Activated CD4-positive, alpha-beta T cell treated with anti-CD3 and anti-CD28 coated beads, Interleukin-2, Interleukin-4, amounts not matched to agents 100 ng/mL and 50 ng/mL, durations not matched to agents 16 hours and 8 hours (primary cell): Measurements from ENCODE around the gene ERI3.

Source experiments
- DNase-seq: peaks from one replicate; pipeline ENCODE4 v3.0.0-alpha.2; 2020; ENCODE audit warnings: low spot score

Gene ERI3

GRCh38 chr1:44283524-44284173 is 71.4 kb downstream of the ERI3 start:
- DNase-seq = no peak

DNA sequence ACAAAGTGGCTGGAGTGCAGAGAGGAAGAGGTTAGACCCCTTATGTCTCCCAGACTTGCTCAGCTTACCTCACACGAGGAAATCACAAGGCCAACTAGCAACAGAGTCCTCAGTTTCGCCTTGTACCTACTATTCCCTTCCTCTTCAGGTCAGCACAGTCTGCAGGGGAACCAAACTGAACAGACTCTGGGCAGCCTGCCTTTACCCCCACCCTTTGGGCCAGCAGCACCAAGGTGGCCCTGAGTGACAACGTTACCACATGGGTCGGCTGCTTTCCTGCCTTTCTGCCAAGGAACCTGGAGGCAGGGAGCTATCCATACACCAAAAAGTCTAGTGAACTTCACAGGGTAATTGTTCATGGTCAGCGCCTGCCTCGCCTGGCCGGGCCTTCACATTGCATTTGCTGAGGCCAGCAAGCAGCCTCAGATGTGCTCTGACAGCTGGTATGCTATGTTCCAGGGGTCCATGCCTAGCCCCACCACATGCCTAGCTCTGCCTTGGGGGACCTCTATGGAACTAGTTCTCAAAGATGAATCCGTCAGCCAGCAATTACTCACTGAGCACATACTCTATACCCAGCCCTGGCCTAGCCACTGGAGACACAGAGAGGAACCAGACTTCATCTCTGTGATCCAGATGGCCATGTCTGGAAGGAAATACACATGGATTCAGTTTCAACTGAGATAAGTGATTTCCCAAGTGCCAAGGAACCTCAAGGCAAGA is 72.2 kb downstream of the ERI3 start:
- DNase-seq = no peak

DNA sequence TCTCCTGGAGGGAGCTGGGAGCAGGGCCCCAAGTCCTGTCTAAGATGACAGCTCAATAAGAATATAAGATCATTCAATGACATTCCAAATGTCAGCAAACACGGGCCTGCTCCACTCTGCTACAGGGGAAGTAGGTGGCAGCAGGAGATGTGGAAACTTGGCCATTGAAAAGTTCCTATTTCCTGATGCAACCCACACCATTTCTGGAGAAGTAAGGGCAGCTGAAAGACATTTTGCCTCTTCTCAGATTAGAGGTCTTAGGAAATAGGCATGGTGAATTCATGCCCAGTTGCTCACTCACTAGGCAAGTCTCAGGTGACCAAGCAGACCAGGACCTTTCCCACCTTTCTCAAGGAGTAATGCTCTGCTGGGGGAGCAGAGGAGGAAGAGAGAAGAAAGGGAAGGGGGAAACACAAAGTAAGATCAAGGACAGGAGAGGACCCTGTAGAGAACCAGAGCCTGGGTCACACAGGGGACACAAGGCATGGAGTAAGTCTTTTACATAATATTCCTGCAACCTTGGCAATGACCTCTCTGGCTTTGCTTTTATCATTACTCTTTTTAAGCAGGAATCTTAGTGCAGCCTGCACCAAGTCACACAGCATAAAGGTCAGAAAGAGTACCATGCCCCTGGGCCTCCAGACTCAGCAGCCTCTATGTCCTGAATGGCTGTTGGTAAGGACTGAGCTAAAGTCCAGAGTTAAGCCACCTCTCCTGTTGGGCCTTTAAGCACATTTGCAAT is 72.9 kb downstream of the ERI3 start:
- no peak for DNase-seq

- no peak for DNase-seq
These were observed 78.2 kb downstream of the ERI3 start for GRCh38 chr1:44276901-44277300.

- DNase-seq = no peak
These were observed 79.1 kb downstream of the ERI3 start for GRCh38 chr1:44275991-44276405.

GRCh38 chr1:44275296-44275962 is 79.6 kb downstream of the ERI3 start:
- DNase-seq = no peak

DNA sequence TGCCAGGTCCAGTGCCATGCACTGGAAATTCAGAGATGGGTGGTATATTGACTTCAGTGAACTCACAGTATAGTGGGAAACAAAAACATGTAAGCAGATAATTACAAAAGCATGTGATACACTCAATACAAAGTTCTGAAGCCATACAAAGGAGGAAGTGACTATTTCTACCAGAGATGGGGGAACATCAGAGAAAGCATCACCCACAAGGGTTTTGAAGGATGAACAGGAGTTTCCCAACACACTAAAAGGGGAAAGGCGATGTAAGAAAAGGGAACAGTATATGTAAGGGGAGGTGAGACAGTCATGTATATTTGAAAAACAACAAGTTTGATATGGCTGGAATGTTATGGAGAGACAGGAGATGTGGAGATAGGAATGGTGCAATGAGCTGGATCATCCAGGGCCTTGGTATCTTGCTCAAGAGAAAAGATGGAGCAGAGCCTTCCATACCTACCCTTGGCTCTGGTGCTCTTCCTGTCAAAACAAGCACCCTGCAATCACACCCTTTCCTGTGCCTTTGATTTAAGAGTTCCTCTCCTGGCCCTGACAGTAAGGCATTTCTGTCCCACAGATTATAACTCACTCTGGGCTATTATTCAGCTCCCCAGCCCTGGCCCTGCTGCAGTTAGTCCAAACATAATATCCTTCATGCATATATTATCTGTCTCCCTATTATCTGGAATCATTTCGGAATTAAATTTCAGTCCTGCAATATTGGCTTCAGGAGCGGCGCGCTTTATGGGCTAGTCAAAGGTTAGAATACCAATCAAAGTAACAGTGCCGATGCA is 81.3 kb downstream of the ERI3 start:
- DNase-seq = no peak

DNA sequence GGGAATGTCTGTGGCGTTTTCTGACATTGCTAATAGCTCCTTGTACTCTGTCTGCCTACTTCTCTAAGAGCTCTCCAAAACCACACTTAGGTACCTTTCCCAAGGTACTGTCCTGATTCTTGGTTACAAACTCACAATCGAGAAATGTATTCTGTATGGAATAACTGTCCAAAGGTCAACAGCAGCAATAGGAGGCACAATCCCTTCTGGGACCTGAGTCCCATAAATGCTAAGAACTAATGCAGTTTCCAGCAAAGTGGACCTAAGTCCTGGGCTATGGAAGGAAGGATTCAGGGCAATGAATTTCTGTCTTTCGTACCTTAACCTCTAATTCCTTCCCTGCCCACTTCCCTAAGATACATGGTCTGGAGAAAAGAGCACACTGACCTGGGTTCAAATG is 82.1 kb downstream of the ERI3 start:
- no peak for DNase-seq

DNA sequence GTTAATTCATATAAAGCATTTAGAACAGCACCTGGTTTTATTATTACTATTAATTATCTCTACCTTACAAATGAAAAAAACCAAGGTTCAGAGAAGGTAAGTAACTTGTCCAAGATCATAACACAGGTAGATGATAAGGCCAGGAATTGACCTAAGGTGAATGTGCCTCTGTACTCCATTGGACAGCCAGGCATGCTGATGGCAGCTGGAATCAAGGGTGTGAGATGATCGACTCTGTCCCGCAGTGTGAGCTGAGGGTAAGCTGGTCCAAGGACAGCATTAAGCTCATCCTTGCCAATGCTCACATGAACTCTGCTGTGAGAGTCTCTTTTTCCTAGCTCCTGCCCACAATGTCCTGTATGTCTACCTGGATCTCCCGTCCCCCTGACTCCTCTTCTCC is 83.4 kb downstream of the ERI3 start:
- no peak for DNase-seq

- DNase-seq = no peak
These were observed 84.1 kb downstream of the ERI3 start for GRCh38 chr1:44270686-44271628.

- no peak for DNase-seq
These were observed 87.0 kb downstream of the ERI3 start for GRCh38 chr1:44268054-44268453.

- no peak for DNase-seq
These were observed 87.6 kb downstream of the ERI3 start for GRCh38 chr1:44267438-44267837.

GRCh38 chr1:44266400-44267344 is 88.4 kb downstream of the ERI3 start:
- DNase-seq = no peak

GRCh38 chr1:44265656-44266358 is 89.2 kb downstream of the ERI3 start:
- no peak for DNase-seq

DNA sequence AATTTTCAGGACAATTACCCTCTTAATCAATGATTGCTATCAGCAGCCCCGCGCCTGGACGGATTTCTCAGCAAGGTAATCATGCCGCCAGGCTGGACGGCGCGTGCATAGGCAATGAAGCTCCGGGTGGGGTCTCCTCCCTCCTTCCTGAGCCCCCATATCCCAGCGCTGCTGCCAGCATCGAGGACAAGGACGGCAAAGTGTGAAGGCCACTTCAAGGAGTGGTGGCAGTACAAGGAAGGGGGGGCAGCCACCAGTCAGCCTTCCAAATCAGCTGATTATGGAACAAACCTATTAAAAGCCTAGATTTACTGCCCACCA is 90.6 kb downstream of the ERI3 start:
- no peak for DNase-seq

- no peak for DNase-seq
These were observed 91.2 kb downstream of the ERI3 start for GRCh38 chr1:44263568-44264450.

DNA sequence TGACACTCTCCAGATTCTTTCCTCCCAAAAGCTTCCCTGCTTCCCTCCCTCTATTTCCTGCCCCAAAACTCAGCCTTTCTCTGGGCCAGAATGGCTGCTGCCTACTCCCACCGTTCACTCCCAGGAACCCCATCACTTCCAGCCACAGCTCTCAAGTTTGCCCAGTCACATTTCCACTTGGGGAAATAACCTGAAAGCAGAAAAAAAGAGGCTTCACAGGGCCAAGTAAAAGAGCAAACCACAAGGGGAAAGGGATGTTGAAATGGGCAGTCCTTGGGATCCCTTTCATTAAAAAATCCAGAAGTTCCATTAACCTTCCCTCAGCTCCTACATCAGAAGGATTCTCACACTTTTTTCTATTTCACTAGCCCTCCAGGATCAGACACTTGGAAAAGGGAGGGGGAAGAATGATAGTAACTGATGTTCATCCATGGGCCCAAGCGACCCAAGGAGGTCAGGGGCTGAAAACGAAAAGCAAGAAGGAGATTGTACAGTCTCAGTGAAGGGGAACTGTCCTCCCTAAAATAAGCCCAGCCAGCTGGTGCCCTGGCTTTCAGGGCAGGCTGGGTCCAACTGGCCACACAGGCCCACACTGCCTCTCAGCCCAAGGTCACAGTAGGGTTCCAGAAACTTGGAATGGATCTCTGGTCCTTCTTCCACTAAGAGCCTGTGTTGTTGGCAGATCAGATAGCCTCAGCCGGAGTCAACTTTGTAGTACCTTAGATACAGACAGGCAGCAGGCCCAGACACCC is 92.1 kb downstream of the ERI3 start:
- DNase-seq = no peak
